Ecto neural progenitor cell (in vitro differentiated cells): ENCODE data around the gene EEF2KMT.

ENCODE experiments used
- DNase-seq: peaks from one replicate; pipeline ENCODE4 v3.0.0-alpha.2; 2018; ENCODE audit warnings: low spot score

EEF2KMT gene

DNA sequence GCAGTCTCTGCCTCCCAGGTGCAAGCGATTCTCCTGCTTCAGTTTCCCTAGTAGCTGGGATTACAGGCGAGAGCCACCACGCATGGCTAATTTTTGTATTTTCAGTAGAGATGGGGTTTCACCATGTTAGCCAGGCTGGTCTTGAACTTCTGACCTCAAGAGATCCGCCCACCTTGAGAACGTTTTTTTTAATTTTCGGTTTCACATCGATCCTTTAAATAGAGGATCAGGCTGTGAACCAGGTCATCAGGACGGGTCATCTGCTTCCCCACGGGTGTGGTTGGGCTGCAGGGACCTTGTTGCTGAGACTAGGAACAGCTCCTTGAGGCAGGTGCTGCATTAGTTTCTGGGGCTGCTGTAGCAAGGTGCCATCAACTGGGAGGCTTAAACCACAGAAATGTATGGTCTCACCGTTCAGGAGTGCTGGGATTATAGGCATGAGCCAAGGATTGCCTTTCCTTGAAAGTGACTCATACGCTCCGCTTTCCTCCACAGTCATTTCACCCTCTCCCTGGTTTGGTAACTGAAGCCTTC, 55.9 kb downstream of the EEF2KMT start:
- no peak for DNase-seq

DNA sequence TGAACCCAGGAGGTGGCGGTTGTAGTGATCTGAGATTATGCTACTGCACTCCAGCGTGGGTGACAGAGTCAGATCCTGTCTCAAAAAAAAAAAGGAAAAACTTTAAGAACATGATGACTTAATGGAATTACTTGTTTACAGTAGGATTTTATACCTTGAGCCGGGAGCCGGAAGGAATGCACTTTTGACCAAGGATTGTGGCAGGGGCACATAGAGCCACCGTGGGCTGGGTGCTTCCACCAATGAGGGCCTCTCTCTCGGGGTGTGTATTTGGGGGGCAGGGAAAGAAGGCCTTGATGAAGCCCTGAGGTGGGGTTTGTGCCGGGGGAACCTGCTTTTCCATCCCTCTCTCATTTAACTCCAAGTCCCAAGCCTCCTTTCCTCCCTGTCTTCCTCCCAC, 57.1 kb downstream of the EEF2KMT start:
- no peak for DNase-seq

DNA sequence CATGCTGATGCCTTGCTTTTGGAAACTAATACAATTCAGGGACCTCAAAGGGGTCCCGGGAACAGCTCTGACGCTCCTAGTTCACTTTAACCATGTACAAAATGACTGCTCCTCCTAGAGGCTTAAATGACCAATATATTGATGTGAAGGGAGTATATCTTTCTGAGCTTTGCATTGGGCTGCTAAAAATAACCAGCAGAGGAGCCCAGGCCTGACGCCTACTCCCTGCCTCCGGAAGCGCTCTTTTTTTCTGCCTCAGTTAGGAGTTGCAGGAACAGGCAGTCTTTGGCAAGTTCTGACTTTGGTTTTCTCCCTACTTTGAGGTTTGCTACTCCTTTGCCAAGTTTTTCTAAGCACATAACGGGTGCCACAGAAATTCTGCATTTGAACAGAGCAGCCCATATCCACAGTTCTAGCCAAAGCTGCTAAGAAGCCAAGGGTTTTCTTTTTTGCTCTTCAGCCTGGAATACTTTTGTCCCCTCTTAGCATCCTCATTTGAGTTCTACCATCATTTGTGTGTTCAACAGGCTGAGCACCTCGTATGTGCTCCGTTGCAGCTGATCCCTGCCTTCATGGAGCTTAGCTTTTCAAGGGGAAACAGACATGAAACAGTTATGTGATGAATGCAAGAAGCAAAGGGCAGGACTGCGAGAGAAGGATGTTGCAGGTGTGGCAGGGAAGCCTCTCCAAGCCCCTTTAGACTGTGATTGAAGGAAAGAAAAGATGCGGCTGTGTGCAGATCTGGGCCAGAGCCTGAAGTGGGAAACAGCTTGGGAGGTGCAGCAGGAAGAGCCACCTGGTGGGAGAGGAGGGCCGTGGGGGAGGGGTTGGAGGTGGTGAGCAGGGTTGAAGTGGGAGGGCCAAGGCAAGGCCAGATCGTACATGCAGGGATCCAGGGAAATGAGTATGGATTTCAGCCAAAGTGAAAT, 61.1 kb downstream of the EEF2KMT start:
- no peak for DNase-seq

DNA sequence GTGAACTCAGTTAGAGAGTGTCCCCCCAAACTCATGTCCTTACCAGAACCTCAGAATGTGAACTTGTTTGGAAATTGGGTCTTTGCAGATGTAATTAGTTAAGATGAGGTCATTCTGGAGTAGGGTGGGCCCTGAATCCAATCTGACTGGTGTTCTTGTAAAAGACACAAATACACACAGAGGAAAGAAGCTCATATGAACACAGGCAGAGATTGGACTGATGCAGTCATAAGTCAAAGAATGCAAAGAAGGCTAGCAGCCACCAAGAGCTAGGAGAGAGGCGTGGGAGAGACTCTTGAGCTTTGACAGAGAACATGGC, 61.7 kb downstream of the EEF2KMT start:
- no peak for DNase-seq
